GM21723 (cell line): Measurements from ENCODE around the gene ZNF343.
A peak's percentile ranks its signal among the peaks of the same experiment; 100 is the strongest.
"Not testable (repeated sequence)": the region's sequence is repeated elsewhere in the genome, so short reads cannot be mapped to it uniquely, and the experiment has no call there.

Experiments used
- ATAC-seq: cut with Tn5 transposase; IDR thresholded peaks from one replicate; pipeline ENCODE4 v1.9.1; 2021; ENCODE audit warnings: mild to moderate bottlenecking, moderate library complexity; ENCODE audit not compliant: unreplicated experiment

ZNF343 gene

GRCh38 chr20:2521369-2522305 is 12.9 kb upstream of the ZNF343 start:
- ATAC-seq = no peak

GRCh38 chr20:2520617-2521016 is 11.9 kb upstream of the ZNF343 start:
- ATAC-seq = no peak

- no peak for ATAC-seq
Measured at GRCh38 chr20:2519115-2519809, 10.5 kb upstream of the ZNF343 start.

GRCh38 chr20:2518558-2518957 is 9.8 kb upstream of the ZNF343 start:
- ATAC-seq = no peak

GRCh38 chr20:2518096-2518495 is 9.4 kb upstream of the ZNF343 start:
- no peak for ATAC-seq

GRCh38 chr20:2516399-2516798 is 7.7 kb upstream of the ZNF343 start:
- no peak for ATAC-seq

GRCh38 chr20:2515203-2515602 is 6.5 kb upstream of the ZNF343 start:
- no peak for ATAC-seq

- ATAC-seq = no peak
Measured at GRCh38 chr20:2509794-2510193, 1.1 kb upstream of the ZNF343 start.

GRCh38 chr20:2509468-2509781 is 710 bp upstream of the ZNF343 start:
- ATAC-seq = no peak

- ATAC-seq = peak; percentile 18
Measured at GRCh38 chr20:2507875-2508630, 662 bp downstream of the ZNF343 start.

GRCh38 chr20:2507464-2507863 is 1.3 kb downstream of the ZNF343 start:
- ATAC-seq = no peak

- not testable (repeated sequence) for ATAC-seq
Measured at GRCh38 chr20:2506426-2506825, 2.3 kb downstream of the ZNF343 start.

- not testable (repeated sequence) for ATAC-seq
Measured at GRCh38 chr20:2504803-2505202, 3.9 kb downstream of the ZNF343 start.

GRCh38 chr20:2502808-2503384 is 5.8 kb downstream of the ZNF343 start:
- not testable (repeated sequence) for ATAC-seq

- no peak for ATAC-seq
Measured at GRCh38 chr20:2485661-2486060, 23.1 kb downstream of the ZNF343 start.

- no peak for ATAC-seq
Measured at GRCh38 chr20:2485080-2485479, 23.6 kb downstream of the ZNF343 start.

GRCh38 chr20:2483504-2483903 is 25.2 kb downstream of the ZNF343 start:
- no peak for ATAC-seq

GRCh38 chr20:2480381-2480780 is 28.3 kb downstream of the ZNF343 start:
- ATAC-seq = no peak

- no peak for ATAC-seq
Measured at GRCh38 chr20:2476742-2477615, 31.7 kb downstream of the ZNF343 start.
